HG03457 (cell line): ENCODE measurements around the gene STUB1.

Source experiments
- ATAC-seq: cut with Tn5 transposase; IDR thresholded peaks from one replicate; pipeline ENCODE4 v1.9.1; 2021; ENCODE audit warnings: moderate number of reproducible peaks; ENCODE audit not compliant: unreplicated experiment

The STUB1 gene

GRCh38 chr16:643050-643368, 37.2 kb upstream of the STUB1 start:
- ATAC-seq, result no peak

- ATAC-seq, result no peak
These were observed 35.7 kb upstream of the STUB1 start for GRCh38 chr16:644556-644955.

- no peak for ATAC-seq
These were observed 34.1 kb upstream of the STUB1 start for GRCh38 chr16:645852-646678.

- no peak for ATAC-seq
These were observed 33.5 kb upstream of the STUB1 start for GRCh38 chr16:646679-647172.

GRCh38 chr16:647173-647902, 32.9 kb upstream of the STUB1 start:
- no peak for ATAC-seq

GRCh38 chr16:648071-648780, 32.0 kb upstream of the STUB1 start:
- no peak for ATAC-seq

- peak; percentile 50 for ATAC-seq
These were observed 31.2 kb upstream of the STUB1 start, which contains the start of gene WDR90 for GRCh38 chr16:648781-649589. WDR90 (plus strand) TSS chr16:649365; CDS start chr16:649417, 52 bp downstream.

GRCh38 chr16:649631-650030, 30.6 kb upstream of the STUB1 start:
- no peak for ATAC-seq

GRCh38 chr16:651844-652243, 28.4 kb upstream of the STUB1 start:
- ATAC-seq, result no peak

GRCh38 chr16:652454-653305, 27.5 kb upstream of the STUB1 start:
- no peak for ATAC-seq

GRCh38 chr16:654034-654433, 26.2 kb upstream of the STUB1 start:
- no peak for ATAC-seq

GRCh38 chr16:657487-657886, 22.7 kb upstream of the STUB1 start:
- no peak for ATAC-seq

GRCh38 chr16:658679-659571, 21.3 kb upstream of the STUB1 start:
- ATAC-seq, result no peak

GRCh38 chr16:659618-660017, 20.6 kb upstream of the STUB1 start:
- ATAC-seq, result no peak

- ATAC-seq, result no peak
These were observed 20.1 kb upstream of the STUB1 start for GRCh38 chr16:660132-660458.

GRCh38 chr16:660459-661183, 19.6 kb upstream of the STUB1 start:
- ATAC-seq, result no peak

GRCh38 chr16:661184-661821, 18.9 kb upstream of the STUB1 start:
- ATAC-seq, result no peak

- ATAC-seq, result no peak
These were observed 18.1 kb upstream of the STUB1 start for GRCh38 chr16:662095-662494.
